Suprapubic skin (tissue), 3 donors: ENCODE measurements around the gene SCLT1.

Source experiments
- EP300 ChIP-seq: sonication (generic); formaldehyde crosslinking; IDR thresholded peaks from one replicate; pipeline ENCODE4 v1.6.1; 2017; ENCODE audit warnings: antibody characterized with exemption
- POLR2A ChIP-seq, 2 donors: fragments of 450-650 bp; IDR thresholded peaks; one replicate each; pipeline ENCODE4 v1.6.1; 2017; ENCODE audit warnings: antibody characterized with exemption in 2 of 2, mild to moderate bottlenecking in 2 of 2, moderate library complexity in 2 of 2
- TF ChIP-seq, protein P1 (sequence below), 2 donors: fragments of 200-600 bp in 1 of 2; fragments of 450-650 bp in 1 of 2; sonication (generic) in 1 of 2; IDR thresholded peaks; one replicate each; pipeline ENCODE4 v1.5.1; 2016 to 2019; ENCODE audit warnings: antibody characterized with exemption in 2 of 2, mild to moderate bottlenecking in 1 of 2, moderate library complexity in 1 of 2

DNA sequence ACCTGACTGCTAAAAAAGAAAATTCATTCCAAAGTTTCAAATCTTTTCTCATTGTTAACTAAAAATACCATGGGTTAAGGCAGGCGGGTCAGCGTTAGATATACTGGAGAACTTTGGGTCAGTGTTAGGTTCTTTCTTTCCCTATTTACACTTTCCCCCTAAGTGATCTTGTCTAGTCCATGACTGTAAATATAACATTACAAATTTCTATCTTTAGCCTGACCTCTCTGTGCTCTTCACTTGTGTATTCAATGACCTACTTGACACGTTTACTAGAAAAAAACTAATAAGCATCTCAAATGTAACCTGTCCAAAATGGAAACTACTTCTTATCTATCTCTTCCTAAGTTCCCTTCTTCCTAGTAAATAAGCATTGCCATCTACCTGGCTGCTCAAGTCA is 188.5 kb downstream of the SCLT1 start:
- TF ChIP-seq, protein P1, sequence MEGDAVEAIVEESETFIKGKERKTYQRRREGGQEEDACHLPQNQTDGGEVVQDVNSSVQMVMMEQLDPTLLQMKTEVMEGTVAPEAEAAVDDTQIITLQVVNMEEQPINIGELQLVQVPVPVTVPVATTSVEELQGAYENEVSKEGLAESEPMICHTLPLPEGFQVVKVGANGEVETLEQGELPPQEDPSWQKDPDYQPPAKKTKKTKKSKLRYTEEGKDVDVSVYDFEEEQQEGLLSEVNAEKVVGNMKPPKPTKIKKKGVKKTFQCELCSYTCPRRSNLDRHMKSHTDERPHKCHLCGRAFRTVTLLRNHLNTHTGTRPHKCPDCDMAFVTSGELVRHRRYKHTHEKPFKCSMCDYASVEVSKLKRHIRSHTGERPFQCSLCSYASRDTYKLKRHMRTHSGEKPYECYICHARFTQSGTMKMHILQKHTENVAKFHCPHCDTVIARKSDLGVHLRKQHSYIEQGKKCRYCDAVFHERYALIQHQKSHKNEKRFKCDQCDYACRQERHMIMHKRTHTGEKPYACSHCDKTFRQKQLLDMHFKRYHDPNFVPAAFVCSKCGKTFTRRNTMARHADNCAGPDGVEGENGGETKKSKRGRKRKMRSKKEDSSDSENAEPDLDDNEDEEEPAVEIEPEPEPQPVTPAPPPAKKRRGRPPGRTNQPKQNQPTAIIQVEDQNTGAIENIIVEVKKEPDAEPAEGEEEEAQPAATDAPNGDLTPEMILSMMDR (IDR thresholded peaks at IDR 0.05) = no peak
- TF ChIP-seq EP300 = no peak
- TF ChIP-seq POLR2A (IDR thresholded peaks at IDR 0.05) = no peak
